Neural progenitor cell (in vitro differentiated cells): ENCODE data around the gene BLCAP.

Source experiments
- CTCF ChIP-seq: fragments of 200-600 bp; sonication (generic); IDR thresholded peaks from 2 replicates; pipeline ENCODE4 v1.5.1; 2017; ENCODE audit warnings: antibody characterized with exemption, mild to moderate bottlenecking
- EZH2 ChIP-seq: fragments of 200-600 bp; sonication (generic); IDR thresholded peaks from 2 replicates; pipeline ENCODE4 v1.6.1; 2017; ENCODE audit warnings: antibody characterized with exemption, mild to moderate bottlenecking, moderate library complexity
- EZH2phosphoT487 ChIP-seq: fragments of 200-600 bp; sonication (generic); IDR thresholded peaks from 2 replicates; pipeline ENCODE4 v1.6.1; 2017; ENCODE audit warnings: antibody characterized with exemption

GRCh38 chr20:37529968-37530600, 2.4 kb upstream of the BLCAP start:
- TF ChIP-seq CTCF, result no peak
- TF ChIP-seq EZH2phosphoT487, result no peak
- TF ChIP-seq EZH2, result no peak
